Measurements from ENCODE around the gene ZMIZ1. TPM values are rescaled to one million over a fixed set of nuclear protein-coding genes. Genes with fewer than 3 reads are reported as not detected.

Gene ZMIZ1
- total RNA-seq, 4 donors from 2014 or later = 18.7 to 188 (median 36.7) TPM

- Histone ChIP-seq H3K9me3 (no peaks in the 10 kb centered on the region), H3K27ac (no peak overlapping the region), H3K4me1 (no peaks in the 10 kb centered on the region), H3K36me3 (no peaks in the 10 kb centered on the region), H3K27me3 (no peaks in the 10 kb centered on the region), H3K4me3 (no peak overlapping the region)
- no peak for DNase-seq
- TF ChIP-seq POLR2A (IDR thresholded peaks at IDR 0.05) = no peak
- TF ChIP-seq, protein P1, sequence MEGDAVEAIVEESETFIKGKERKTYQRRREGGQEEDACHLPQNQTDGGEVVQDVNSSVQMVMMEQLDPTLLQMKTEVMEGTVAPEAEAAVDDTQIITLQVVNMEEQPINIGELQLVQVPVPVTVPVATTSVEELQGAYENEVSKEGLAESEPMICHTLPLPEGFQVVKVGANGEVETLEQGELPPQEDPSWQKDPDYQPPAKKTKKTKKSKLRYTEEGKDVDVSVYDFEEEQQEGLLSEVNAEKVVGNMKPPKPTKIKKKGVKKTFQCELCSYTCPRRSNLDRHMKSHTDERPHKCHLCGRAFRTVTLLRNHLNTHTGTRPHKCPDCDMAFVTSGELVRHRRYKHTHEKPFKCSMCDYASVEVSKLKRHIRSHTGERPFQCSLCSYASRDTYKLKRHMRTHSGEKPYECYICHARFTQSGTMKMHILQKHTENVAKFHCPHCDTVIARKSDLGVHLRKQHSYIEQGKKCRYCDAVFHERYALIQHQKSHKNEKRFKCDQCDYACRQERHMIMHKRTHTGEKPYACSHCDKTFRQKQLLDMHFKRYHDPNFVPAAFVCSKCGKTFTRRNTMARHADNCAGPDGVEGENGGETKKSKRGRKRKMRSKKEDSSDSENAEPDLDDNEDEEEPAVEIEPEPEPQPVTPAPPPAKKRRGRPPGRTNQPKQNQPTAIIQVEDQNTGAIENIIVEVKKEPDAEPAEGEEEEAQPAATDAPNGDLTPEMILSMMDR (IDR thresholded peaks at IDR 0.05) = peak in 1 of 4 experiments; percentile 15
- intact Hi-C loops (cut with DNase I; ENCODE audit: low total_unique reads) = no loop called here
These were observed 224.4 kb downstream of the ZMIZ1 start for GRCh38 chr10:79292891-79293746.

DNA sequence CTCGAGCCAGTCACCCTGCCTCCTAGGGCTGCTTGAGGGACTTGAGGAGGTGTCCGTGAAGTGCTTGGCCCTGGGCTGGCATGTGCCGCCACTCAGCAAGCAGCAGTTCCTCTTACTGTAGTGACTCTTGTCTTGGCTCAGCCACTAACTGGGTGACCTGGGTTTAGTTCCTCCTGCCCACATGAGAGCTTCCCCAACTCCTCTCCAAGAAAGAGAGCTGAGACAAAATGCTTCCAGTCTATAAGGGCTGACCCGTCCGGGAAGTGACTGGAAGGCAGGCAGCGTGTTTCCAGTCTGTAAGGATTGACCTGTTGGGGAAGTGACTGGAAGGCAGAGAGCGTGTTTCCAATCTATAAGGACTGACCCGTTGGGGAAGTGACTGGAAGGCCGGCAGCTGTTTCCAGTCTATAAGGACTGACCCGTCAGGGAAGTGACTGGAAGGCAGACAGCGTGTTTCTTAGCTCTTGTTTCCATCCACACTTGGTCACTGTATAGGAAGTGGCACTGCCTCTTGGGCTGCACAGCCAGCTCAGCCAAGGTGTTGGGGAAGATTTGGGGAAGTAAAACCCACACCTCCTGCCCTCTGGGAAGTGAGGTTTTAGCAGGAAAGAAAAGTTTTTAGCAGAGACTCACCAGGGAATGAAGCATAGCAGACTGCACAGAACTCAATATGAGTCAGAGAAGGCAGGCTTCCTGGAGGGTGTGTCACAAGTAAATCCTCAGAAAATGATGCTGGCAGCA lies 225.2 kb downstream of the ZMIZ1 start:
- Histone ChIP-seq H3K27ac (no peak overlapping the region), H3K4me3 (no peak overlapping the region), H3K27me3 (no peaks in the 10 kb centered on the region), H3K4me1 (peaks cover 0 to 6% of the 10 kb centered on the region in 2 donors), H3K36me3 (no peaks in the 10 kb centered on the region), H3K9me3 (no peaks in the 10 kb centered on the region)
- DNase-seq = no peak
- intact Hi-C loops (cut with DNase I; ENCODE audit: low total_unique reads) = no loop called here
- TF ChIP-seq POLR2A (IDR thresholded peaks at IDR 0.05) = no peak

GRCh38 chr10:79295563-79295962 lies 226.8 kb downstream of the ZMIZ1 start:
- H3K4me1 ChIP-seq = peaks cover 0 to 8% of the 10 kb centered on the region in 2 donors
- no peak overlapping the region for H3K4me3 ChIP-seq
- no peaks in the 10 kb centered on the region for H3K9me3 ChIP-seq
- TF ChIP-seq, protein P1 (IDR thresholded peaks at IDR 0.05) = no peak
- TF ChIP-seq POLR2A (IDR thresholded peaks at IDR 0.05) = no peak
- H3K27me3 ChIP-seq = no peaks in the 10 kb centered on the region
- intact Hi-C loops (cut with DNase I; ENCODE audit: low total_unique reads) = no loop called here
- no peaks in the 10 kb centered on the region for H3K36me3 ChIP-seq
- DNase-seq = no peak
- peak overlapping the region in 1 of 2 donors; percentile 31 for H3K27ac ChIP-seq

GRCh38 chr10:79296431-79296830 lies 227.7 kb downstream of the ZMIZ1 start:
- H3K4me3 ChIP-seq = no peak overlapping the region
- H3K9me3 ChIP-seq = no peaks in the 10 kb centered on the region
- no peak overlapping the region for H3K27ac ChIP-seq
- no peaks in the 10 kb centered on the region for H3K27me3 ChIP-seq
- DNase-seq = no peak
- TF ChIP-seq, protein P1 (IDR thresholded peaks at IDR 0.05) = no peak
- TF ChIP-seq POLR2A (IDR thresholded peaks at IDR 0.05) = no peak
- H3K4me1 ChIP-seq = peaks cover 0 to 8% of the 10 kb centered on the region in 2 donors
- intact Hi-C loops (cut with DNase I; ENCODE audit: low total_unique reads) = no loop called here
- H3K36me3 ChIP-seq = no peaks in the 10 kb centered on the region

- Histone ChIP-seq H3K36me3 (no peaks in the 10 kb centered on the region), H3K4me3 (no peak overlapping the region), H3K27ac (peak overlapping the region; percentile 71 to 81), H3K9me3 (no peaks in the 10 kb centered on the region), H3K27me3 (no peaks in the 10 kb centered on the region), H3K4me1 (peaks cover 0 to 8% of the 10 kb centered on the region in 2 donors)
- intact Hi-C loops (cut with DNase I; ENCODE audit: low total_unique reads) = no loop called here
- TF ChIP-seq, protein P1 (IDR thresholded peaks at IDR 0.05) = no peak
- no peak for TF ChIP-seq POLR2A (IDR thresholded peaks at IDR 0.05)
- DNase-seq = peak; percentile 48 to 84
These were observed 229.9 kb downstream of the ZMIZ1 start for GRCh38 chr10:79298403-79299244.
